Measurements from ENCODE around the gene OVOL2. TPM values are rescaled to one million over a fixed set of nuclear protein-coding genes. Genes with fewer than 3 reads are reported as not detected.

Gene OVOL2
- total and polyA plus RNA-seq, 7 donors, result not detected

DNA sequence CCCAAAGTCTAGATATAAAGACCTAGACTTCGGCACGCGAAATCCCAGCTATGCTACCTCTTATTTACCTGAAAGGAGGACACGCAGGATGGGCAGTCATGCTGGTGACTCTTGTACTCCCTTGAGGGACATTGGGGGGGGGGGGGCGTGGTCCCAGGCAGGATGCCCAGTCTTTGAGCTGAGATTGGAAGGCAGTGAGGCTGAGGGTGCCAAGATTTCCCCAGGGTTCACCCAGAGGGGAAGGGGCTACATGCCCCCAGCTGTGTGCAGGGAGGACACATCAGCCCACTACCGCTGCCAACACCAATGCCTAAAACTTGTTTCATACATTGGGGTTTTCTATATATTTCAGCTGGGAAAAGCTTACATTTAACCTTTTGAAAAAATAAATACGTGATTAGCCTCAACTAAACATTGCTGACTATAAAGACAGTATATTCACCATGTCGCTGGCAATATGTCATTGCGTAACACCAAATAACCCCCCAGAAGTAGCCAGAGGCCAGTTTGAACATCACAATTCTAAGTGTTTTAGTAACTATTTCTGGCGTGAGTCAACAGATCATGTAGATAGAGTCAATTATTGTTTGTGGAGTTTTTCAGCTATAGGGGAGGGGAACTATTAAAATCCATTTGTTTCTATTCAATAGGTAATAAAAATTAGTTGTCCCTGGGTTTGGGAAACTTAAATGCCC, 67.3 kb downstream of the OVOL2 start:
- Histone ChIP-seq H3K9me3 (no peaks in the 10 kb centered on the region), H3K4me1 (no peaks in the 10 kb centered on the region), H3K4me3 (no peak overlapping the region), H3K36me3 (ENCODE audit: insufficient read depth in 1 of 2, low read depth in 1 of 2) (peaks cover 3 to 35% of the 10 kb centered on the region in 2 donors), H3K27ac (no peak overlapping the region), H3K27me3 (ENCODE audit: insufficient read depth in 3 of 3, low read length in 2 of 3) (no peaks in the 10 kb centered on the region)
- 86 to 90% (median 87%) methylated on average over 10 of the region's 10 CpGs for WGBS, 3 donors
- intact Hi-C loops (cut with DNase I), result loop anchor here (10.0 kb wide), 2 partner anchors 456 to 486 kb away; partner anchors contain the start of gene BFSP1 (in 1 of the 2)
- ATAC-seq (no peak), DNase-seq (no peak)
- TF ChIP-seq, protein P1, sequence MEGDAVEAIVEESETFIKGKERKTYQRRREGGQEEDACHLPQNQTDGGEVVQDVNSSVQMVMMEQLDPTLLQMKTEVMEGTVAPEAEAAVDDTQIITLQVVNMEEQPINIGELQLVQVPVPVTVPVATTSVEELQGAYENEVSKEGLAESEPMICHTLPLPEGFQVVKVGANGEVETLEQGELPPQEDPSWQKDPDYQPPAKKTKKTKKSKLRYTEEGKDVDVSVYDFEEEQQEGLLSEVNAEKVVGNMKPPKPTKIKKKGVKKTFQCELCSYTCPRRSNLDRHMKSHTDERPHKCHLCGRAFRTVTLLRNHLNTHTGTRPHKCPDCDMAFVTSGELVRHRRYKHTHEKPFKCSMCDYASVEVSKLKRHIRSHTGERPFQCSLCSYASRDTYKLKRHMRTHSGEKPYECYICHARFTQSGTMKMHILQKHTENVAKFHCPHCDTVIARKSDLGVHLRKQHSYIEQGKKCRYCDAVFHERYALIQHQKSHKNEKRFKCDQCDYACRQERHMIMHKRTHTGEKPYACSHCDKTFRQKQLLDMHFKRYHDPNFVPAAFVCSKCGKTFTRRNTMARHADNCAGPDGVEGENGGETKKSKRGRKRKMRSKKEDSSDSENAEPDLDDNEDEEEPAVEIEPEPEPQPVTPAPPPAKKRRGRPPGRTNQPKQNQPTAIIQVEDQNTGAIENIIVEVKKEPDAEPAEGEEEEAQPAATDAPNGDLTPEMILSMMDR (IDR thresholded peaks at IDR 0.05), result no peak

- WGBS, 3 donors, result 94 to 96% (median 95%) methylated on average over 3 of the region's 3 CpGs
- no peak overlapping the region for H3K4me3 ChIP-seq
- ATAC-seq (no peak), DNase-seq (no peak)
- H3K36me3 ChIP-seq (ENCODE audit: insufficient read depth in 1 of 2, low read depth in 1 of 2), result peaks cover 3 to 40% of the 10 kb centered on the region in 2 donors
- TF ChIP-seq, protein P1 (IDR thresholded peaks at IDR 0.05), result no peak
- H3K27me3 ChIP-seq (ENCODE audit: insufficient read depth in 3 of 3, low read length in 2 of 3), result no peaks in the 10 kb centered on the region
- intact Hi-C loops (cut with DNase I), result no loop called here
- no peak overlapping the region for H3K27ac ChIP-seq
- no peaks in the 10 kb centered on the region for H3K9me3 ChIP-seq
- H3K4me1 ChIP-seq, result no peaks in the 10 kb centered on the region
Measured at GRCh38 chr20:17987988-17988387, 69.7 kb downstream of the OVOL2 start.

DNA sequence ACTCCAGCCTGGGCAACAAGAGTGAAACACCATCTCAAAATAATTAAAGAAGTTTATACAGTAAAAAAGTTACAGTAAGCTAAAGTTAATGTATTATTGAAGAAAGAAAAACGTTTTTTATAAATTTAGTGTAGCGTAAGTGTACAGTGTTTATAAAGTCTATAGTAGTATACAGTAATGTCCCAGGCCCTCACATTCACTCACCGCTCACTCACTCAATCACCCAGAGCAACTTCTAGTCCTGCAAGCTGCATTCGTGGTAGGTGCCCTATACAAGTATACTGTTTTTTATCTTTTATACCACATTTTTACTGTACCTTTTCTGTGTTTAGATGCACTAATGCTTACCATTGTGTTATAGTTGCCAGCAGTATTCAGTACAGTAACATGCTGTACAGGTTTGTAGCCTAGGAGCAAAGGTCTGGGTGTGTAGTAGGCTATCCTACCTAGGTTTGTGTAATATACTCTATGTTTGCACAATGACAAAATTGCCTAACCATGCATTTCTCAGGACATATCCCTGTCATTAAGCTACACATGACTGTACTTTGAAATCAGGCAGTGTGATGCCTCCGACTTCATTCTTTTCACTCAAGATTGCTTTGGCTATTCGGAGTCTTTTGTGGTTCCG, 72.2 kb downstream of the OVOL2 start:
- intact Hi-C loops (cut with DNase I), result no loop called here
- TF ChIP-seq, protein P1 (IDR thresholded peaks at IDR 0.05), result no peak
- peaks cover 3 to 49% of the 10 kb centered on the region in 2 donors for H3K36me3 ChIP-seq (ENCODE audit: insufficient read depth in 1 of 2, low read depth in 1 of 2)
- no peak overlapping the region for H3K27ac ChIP-seq
- ATAC-seq, result peak; percentile 70 to 91 (median 80)
- no peak overlapping the region for H3K4me3 ChIP-seq
- no peaks in the 10 kb centered on the region for H3K9me3 ChIP-seq
- no peaks in the 10 kb centered on the region for H3K27me3 ChIP-seq (ENCODE audit: insufficient read depth in 3 of 3, low read length in 2 of 3)
- DNase-seq, result no peak
- no peaks in the 10 kb centered on the region for H3K4me1 ChIP-seq
- WGBS, 3 donors, result 87 to 96% (median 94%) methylated on average over 7 of the region's 7 CpGs

GRCh38 chr20:17976305-17976704, 81.4 kb downstream of the OVOL2 start:
- Histone ChIP-seq H3K27me3 (ENCODE audit: insufficient read depth in 3 of 3, low read length in 2 of 3) (no peaks in the 10 kb centered on the region), H3K4me1 (peaks cover 36% of the 10 kb centered on the region), H3K9me3 (no peaks in the 10 kb centered on the region), H3K4me3 (peak overlapping the region; percentile 37), H3K27ac (peak overlapping the region; percentile 98), H3K36me3 (ENCODE audit: insufficient read depth in 1 of 2, low read depth in 1 of 2) (peaks cover 0 to 25% of the 10 kb centered on the region in 2 donors)
- DNase-seq, result no peak
- ATAC-seq, result peak; percentile 85 to 88 (median 86)
- WGBS, 3 donors, result 34 to 50% (median 42%) methylated on average over 6 of the region's 6 CpGs
- intact Hi-C loops (cut with DNase I), result no loop called here
- TF ChIP-seq, protein P1 (IDR thresholded peaks at IDR 0.05), result no peak

Other genes starting within 250 kb of the OVOL2 start
- gene SNX5, start 89.1 kb downstream of the OVOL2 start, total RNA-seq, result 10 to 100 TPM; 59.8 to 81.3 (median 69.7) TPM
- 100 to 1,000 TPM in 1 of 3 donors, 10 to 100 TPM in 2; 82.7 to 113 (median 89.6) TPM for gene SNX5, start 89.1 kb downstream of the OVOL2 start, polyA plus RNA-seq
- 10 to 100 TPM in 2 of 4 donors, 1 to 10 TPM in 2; 8.6 to 21.8 (median 12.2) TPM for gene MGME1, start 88.9 kb downstream of the OVOL2 start, total RNA-seq
- 10 to 100 TPM in 1 of 3 donors, 1 to 10 TPM in 2; 4.3 to 13.4 (median 6.8) TPM for gene MGME1, start 88.9 kb downstream of the OVOL2 start, polyA plus RNA-seq
- 10 to 100 TPM; 18.4 to 23.9 (median 19.9) TPM for gene KAT14, start 79.9 kb upstream of the OVOL2 start, total RNA-seq
- gene KAT14, start 79.9 kb upstream of the OVOL2 start, polyA plus RNA-seq, result 10 to 100 TPM in 2 of 3 donors, 1 to 10 TPM in 1; 7.6 to 29.8 (median 10.3) TPM
- gene PET117, start 79.9 kb upstream of the OVOL2 start, total RNA-seq, result 10 to 100 TPM; 13.2 to 23.6 (median 15.8) TPM
- 10 to 100 TPM; 18.0 to 29.4 (median 22.9) TPM for gene PET117, start 79.9 kb upstream of the OVOL2 start, polyA plus RNA-seq
- 1 to 10 TPM; 5.2 to 9.7 (median 7.3) TPM for gene ZNF133, start 230.6 kb upstream of the OVOL2 start, total RNA-seq
- gene ZNF133, start 230.6 kb upstream of the OVOL2 start, polyA plus RNA-seq, result 10 to 100 TPM in 1 of 3 donors, 1 to 10 TPM in 2; 7.6 to 10.1 (median 9.8) TPM